Smooth muscle cell (in vitro differentiated cells): ENCODE measurements around the gene FDXR. TPM values are rescaled to one million over a fixed set of nuclear protein-coding genes. Genes with fewer than 3 reads are reported as not detected.

Experiments
- DNase-seq: peaks from one replicate; lab custom pipeline; 2025; ENCODE audit not compliant: unreplicated experiment; lab: John Stamatoyannopoulos, UW
- H2AFZ ChIP-seq: fragments of 200-600 bp; sonication (generic); 2 replicates; pipeline ENCODE4 v1.6.0; 2016; ENCODE audit warnings: antibody characterized with exemption, low read depth, mild to moderate bottlenecking
- H3F3A ChIP-seq: fragments of 200-600 bp; sonication (generic); 2 replicates; pipeline ENCODE4 v1.6.0; 2017; ENCODE audit warnings: antibody characterized with exemption, low read depth
- H3K27ac ChIP-seq: fragments of 200-600 bp; sonication (generic); 2 replicates; pipeline ENCODE4 v1.5.1; 2016; ENCODE audit warnings: low read depth, mild to moderate bottlenecking
- H3K27me3 ChIP-seq: fragments of 200-600 bp; sonication (generic); 2 replicates; pipeline ENCODE4 v1.6.1; 2016; ENCODE audit warnings: low read depth, mild to moderate bottlenecking
- H3K36me3 ChIP-seq: fragments of 200-600 bp; sonication (generic); 2 replicates; pipeline ENCODE4 v1.5.1; 2016; ENCODE audit warnings: low read depth
- H3K4me1 ChIP-seq: fragments of 200-600 bp; sonication (generic); 2 replicates; pipeline ENCODE4 v1.5.1; 2016; ENCODE audit warnings: low read depth
- H3K4me2 ChIP-seq: fragments of 200-600 bp; sonication (generic); 2 replicates; pipeline ENCODE4 v1.6.0; 2016; ENCODE audit warnings: mild to moderate bottlenecking
- H3K4me3 ChIP-seq: fragments of 200-600 bp; sonication (generic); 2 replicates; pipeline ENCODE4 v1.5.1; 2016; ENCODE audit warnings: mild to moderate bottlenecking
- H3K79me2 ChIP-seq: fragments of 200-600 bp; sonication (generic); 2 replicates; pipeline ENCODE4 v1.6.0; 2016; ENCODE audit warnings: low read depth, mild to moderate bottlenecking
- H3K9ac ChIP-seq: fragments of 200-600 bp; sonication (generic); 2 replicates; pipeline ENCODE4 v1.6.0; 2016; ENCODE audit warnings: low read depth
- H3K9me3 ChIP-seq: fragments of 200-600 bp; sonication (generic); replicated peaks from 2 replicates; pipeline ENCODE4 v1.5.1; 2016; ENCODE audit warnings: low read depth
- H4K20me1 ChIP-seq: fragments of 200-600 bp; sonication (generic); 2 replicates; pipeline ENCODE4 v1.6.0; 2016; ENCODE audit warnings: low read depth
- CTCF ChIP-seq: fragments of 200-600 bp; sonication (generic); IDR thresholded peaks from 2 replicates; pipeline ENCODE4 v1.5.1; 2017; ENCODE audit warnings: borderline replicate concordance, mild to moderate bottlenecking, antibody characterized with exemption; ENCODE audit not compliant: insufficient read depth, poor library complexity, severe bottlenecking
- WGBS: methylation state at CpG from one replicate; pipeline ENCODE4 v1.1.7; 2016; ENCODE audit warnings: low lambda C conversion rate; 5-methylcytosine and 5-hydroxymethylcytosine counted together
- polyA plus RNA-seq: library from polyadenylated mRNA; unstranded; fragments of >200 nt; fragmentation: Nextera tagmentation; extraction: Ambion mirVana; gene quantifications from 2 replicates; pipeline ENCODE4 v1.2.1, GENCODE V29; 2016
- total RNA-seq: library from RNA; depleted of rRNA; stranded (reverse); fragments of >200 nt; gene quantifications from 2 replicates; pipeline ENCODE4 v1.2.3, GENCODE V29; 2014

The FDXR gene
- total RNA-seq = 5.6 and 10.4 TPM in 2 replicates
- polyA plus RNA-seq = 18.7 and 22.1 TPM in 2 replicates

- Histone ChIP-seq H3K4me1 (peaks cover 12% of the 10 kb centered on the region), H3K4me2 (peak within 1 kb of the TSS; percentile 93), H3F3A (no peaks in the 10 kb centered on the region), H4K20me1 (no peaks in the 10 kb centered on the region), H3K36me3 (no peaks in the 10 kb centered on the region), H3K4me3 (peak within 1 kb of the TSS; percentile 76), H3K79me2 (no peaks in the 10 kb centered on the region), H3K27me3 (no peaks in the 10 kb centered on the region), H3K27ac (peak within 1 kb of the TSS; percentile 84), H3K9ac (peak within 1 kb of the TSS; percentile 95), H3K9me3 (no peaks in the 10 kb centered on the region), H2AFZ (peak within 1 kb of the TSS; percentile 86)
- no peak for TF ChIP-seq CTCF
- 6% methylated on average over 36 of the region's 38 CpGs for WGBS
- no peak for DNase-seq
Observed at GRCh38 chr17:74872313-74873036, at the start of gene FDXR. Gene FDXR (minus strand): TSS chr17:74872994. CDS start chr17:74872944, 50 bp downstream.

GRCh38 chr17:74922172-74922571 lies 49.4 kb upstream of the FDXR start:
- DNase-seq = no peak
- Histone ChIP-seq H3K79me2 (no peaks in the 10 kb centered on the region), H3K27ac (no peak overlapping the region), H3K4me3 (no peak overlapping the region), H3K4me1 (peaks cover 9% of the 10 kb centered on the region), H3K27me3 (peaks cover 48% of the 10 kb centered on the region), H2AFZ (no peak overlapping the region), H3K4me2 (peak overlapping the region; percentile 88), H3K36me3 (no peaks in the 10 kb centered on the region), H3F3A (no peaks in the 10 kb centered on the region), H3K9ac (no peak overlapping the region), H4K20me1 (no peaks in the 10 kb centered on the region), H3K9me3 (no peaks in the 10 kb centered on the region)
- WGBS = 81% methylated on average over 6 of the region's 6 CpGs
- no peak for TF ChIP-seq CTCF

GRCh38 chr17:74921769-74922168 lies 49.0 kb upstream of the FDXR start:
- Histone ChIP-seq H3K4me2 (no peak overlapping the region), H4K20me1 (no peaks in the 10 kb centered on the region), H3K9ac (no peak overlapping the region), H3K27me3 (peaks cover 44% of the 10 kb centered on the region), H3K36me3 (no peaks in the 10 kb centered on the region), H3K27ac (no peak overlapping the region), H2AFZ (no peak overlapping the region), H3K4me1 (peaks cover 9% of the 10 kb centered on the region), H3K9me3 (no peaks in the 10 kb centered on the region), H3K79me2 (no peaks in the 10 kb centered on the region), H3K4me3 (no peak overlapping the region), H3F3A (no peaks in the 10 kb centered on the region)
- WGBS = 100% methylated on average over 2 of the region's 2 CpGs
- no peak for TF ChIP-seq CTCF
- DNase-seq = no peak
